AG20443 (cell line): Measurements from ENCODE around the gene IKZF5.

Experiments
- DNase-seq: peaks from one replicate; pipeline ENCODE4 v3.0.0; 2012; ENCODE audit warnings: low spot score, mixed read lengths

The IKZF5 gene

GRCh38 chr10:123008355-123009104 is at the start of gene IKZF5, which contains the start of gene ACADSB:
Gene IKZF5, minus strand, starts transcription at chr10:123008795. Its CDS starts 10,170 bp downstream, at chr10:122998625.
Gene ACADSB, plus strand, starts transcription at chr10:123009006. Its CDS starts 24 bp downstream, at chr10:123009030.
- DNase-seq: peak; percentile 100

GRCh38 chr10:123057968-123058367 is 49.4 kb upstream of the IKZF5 start:
- no peak for DNase-seq

- no peak for DNase-seq
Measured at GRCh38 chr10:123045961-123046731, 37.6 kb upstream of the IKZF5 start.

GRCh38 chr10:123044391-123044790 is 35.8 kb upstream of the IKZF5 start:
- no peak for DNase-seq

- DNase-seq: peak; percentile 80
Measured at GRCh38 chr10:123043409-123043925, 34.9 kb upstream of the IKZF5 start.

- DNase-seq: no peak
Measured at GRCh38 chr10:123042708-123043408, 34.3 kb upstream of the IKZF5 start.

- DNase-seq: no peak
Measured at GRCh38 chr10:123039632-123039930, 31.0 kb upstream of the IKZF5 start.

GRCh38 chr10:123038782-123039631 is 30.4 kb upstream of the IKZF5 start:
- DNase-seq: no peak

- DNase-seq: no peak
Measured at GRCh38 chr10:123035467-123036086, 27.0 kb upstream of the IKZF5 start.

- DNase-seq: no peak
Measured at GRCh38 chr10:123034332-123034731, 25.7 kb upstream of the IKZF5 start.

- DNase-seq: no peak
Measured at GRCh38 chr10:123031124-123031523, 22.5 kb upstream of the IKZF5 start.

- DNase-seq: no peak
Measured at GRCh38 chr10:123027861-123028260, 19.3 kb upstream of the IKZF5 start.

- DNase-seq: no peak
Measured at GRCh38 chr10:123026302-123026701, 17.7 kb upstream of the IKZF5 start.

- DNase-seq: no peak
Measured at GRCh38 chr10:123024540-123024939, 15.9 kb upstream of the IKZF5 start.

- DNase-seq: no peak
Measured at GRCh38 chr10:123021517-123021916, 12.9 kb upstream of the IKZF5 start.

- DNase-seq: no peak
Measured at GRCh38 chr10:123019941-123020703, 11.5 kb upstream of the IKZF5 start.

- no peak for DNase-seq
Measured at GRCh38 chr10:123019264-123019663, 10.7 kb upstream of the IKZF5 start.

GRCh38 chr10:123018531-123018930 is 9.9 kb upstream of the IKZF5 start:
- no peak for DNase-seq

- DNase-seq: no peak
Measured at GRCh38 chr10:123017421-123018165, 9.0 kb upstream of the IKZF5 start.

GRCh38 chr10:123016228-123016627 is 7.6 kb upstream of the IKZF5 start:
- DNase-seq: no peak
